Activated CD4-positive, alpha-beta T cell treated with anti-CD3 and anti-CD28 coated beads, Interleukin-2, amount 50 U/mL, for 1 hour (primary cell): ENCODE measurements around the gene MSN.
A peak's percentile ranks its signal among the peaks of the same experiment; 100 is the strongest.

Experiments used
- DNase-seq: peaks from one replicate; pipeline ENCODE4 v3.0.0-alpha.2; 2020

Gene MSN

GRCh38 chrX:65674204-65674893 lies 6.9 kb downstream of the MSN start:
- DNase-seq: no peak

- no peak for DNase-seq
Measured at GRCh38 chrX:65677954-65678469, 10.6 kb downstream of the MSN start.

GRCh38 chrX:65679071-65679540 lies 11.7 kb downstream of the MSN start:
- no peak for DNase-seq

- DNase-seq: no peak
Measured at GRCh38 chrX:65681810-65682209, 14.4 kb downstream of the MSN start.

- DNase-seq: no peak
Measured at GRCh38 chrX:65685112-65685511, 17.7 kb downstream of the MSN start.

- DNase-seq: no peak
Measured at GRCh38 chrX:65686236-65686635, 18.8 kb downstream of the MSN start.

GRCh38 chrX:65687367-65687766 lies 19.9 kb downstream of the MSN start:
- DNase-seq: no peak

- DNase-seq: no peak
Measured at GRCh38 chrX:65688403-65688871, 21.0 kb downstream of the MSN start.

- no peak for DNase-seq
Measured at GRCh38 chrX:65689377-65689776, 21.9 kb downstream of the MSN start.

- no peak for DNase-seq
Measured at GRCh38 chrX:65690057-65690855, 22.8 kb downstream of the MSN start.

GRCh38 chrX:65695849-65696449 lies 28.5 kb downstream of the MSN start:
- no peak for DNase-seq

GRCh38 chrX:65696613-65697012 lies 29.2 kb downstream of the MSN start:
- DNase-seq: no peak

- DNase-seq: no peak
Measured at GRCh38 chrX:65697211-65697641, 29.8 kb downstream of the MSN start.

- DNase-seq: peak; percentile 64
Measured at GRCh38 chrX:65697915-65698796, 30.7 kb downstream of the MSN start.

- no peak for DNase-seq
Measured at GRCh38 chrX:65702956-65703355, 35.5 kb downstream of the MSN start.

- no peak for DNase-seq
Measured at GRCh38 chrX:65705439-65705838, 38.0 kb downstream of the MSN start.

- DNase-seq: no peak
Measured at GRCh38 chrX:65706041-65706828, 38.8 kb downstream of the MSN start.

- DNase-seq: no peak
Measured at GRCh38 chrX:65707151-65707550, 39.7 kb downstream of the MSN start.

- DNase-seq: no peak
Measured at GRCh38 chrX:65712005-65712806, 44.8 kb downstream of the MSN start.

GRCh38 chrX:65718538-65718937 lies 51.1 kb downstream of the MSN start:
- DNase-seq: no peak
